Heart right ventricle (tissue), 16 donors: Measurements from ENCODE around the gene TBX19. TPM values are rescaled to one million over a fixed set of nuclear protein-coding genes. Genes with fewer than 3 reads are reported as not detected.

Source experiments
- ATAC-seq, 8 donors: fragments of 200-7000 bp; cut with Tn5 transposase; one replicate each; pipeline ENCODE4 v1.9.1; 2020; ENCODE audit warnings: mild to moderate bottlenecking in 8 of 8, moderate library complexity in 8 of 8, moderate number of reproducible peaks in 1 of 8
- DNase-seq, 2 donors: peaks; one replicate each; pipeline ENCODE4 v3.0.0-alpha.2; 2020
- H3K27ac ChIP-seq, 10 donors: fragments of 200-600 bp; sonication (generic) in 2 of 10; one replicate each; pipeline versions ENCODE4 v1.5.0 to v1.8.0; 2020 to 2022; ENCODE audit warnings: mild to moderate bottlenecking in 3 of 10
- H3K27me3 ChIP-seq, 7 donors: fragments of 200-600 bp; one replicate each; pipeline ENCODE4 v1.8.0; 2021 to 2022; ENCODE audit warnings: mild to moderate bottlenecking in 2 of 7
- H3K36me3 ChIP-seq, 9 donors: fragments of 200-600 bp; sonication (generic) in 1 of 9; one replicate each; pipeline versions ENCODE4 v1.5.0 to v1.8.0; 2020 to 2022; ENCODE audit warnings: mild to moderate bottlenecking in 2 of 9
- H3K4me1 ChIP-seq, 9 donors: fragments of 200-600 bp; sonication (generic) in 1 of 9; one replicate each; pipeline versions ENCODE4 v1.5.0 to v1.8.0; 2020 to 2022; ENCODE audit warnings: mild to moderate bottlenecking in 4 of 9
- H3K4me3 ChIP-seq, 10 donors: fragments of 200-600 bp; sonication (generic) in 2 of 10; one replicate each; pipeline versions ENCODE4 v1.5.0 to v1.8.0; 2020 to 2022; ENCODE audit warnings: mild to moderate bottlenecking in 7 of 10, moderate library complexity in 2 of 10
- H3K9me3 ChIP-seq, 11 donors: fragments of 200-600 bp in 10 of 11; sonication (generic) in 2 of 11; one replicate each; pipeline versions ENCODE4 v1.5.0 to v1.8.0; 2013 to 2022; ENCODE audit warnings: mild to moderate bottlenecking in 2 of 11, control low read depth in 1 of 11, moderate library complexity in 1 of 11
- WGBS, 2 donors: extraction: QIAGEN DNeasy Blood & Tissue Kit; methylation state at CpG; one replicate each; pipeline ENCODE4 v1.1.7; 2013; ENCODE audit warnings: inconsistent platforms in 1 of 2; 5-methylcytosine and 5-hydroxymethylcytosine counted together
- intact Hi-C, 10 donors: fragments of 100-400 bp; cut with DNase I; formaldehyde crosslinking; loops; one replicate each; pipeline versions ENCODE4 v1.11.1 to v1.14.2; 2022
- polyA plus RNA-seq, 2 donors: library from polyadenylated mRNA; stranded (reverse); fragments of 200-250 nt; gene quantifications; one replicate each; pipeline ENCODE4 v1.2.3, GENCODE V29; 2013
- total RNA-seq, 10 donors: library from RNA; stranded (reverse); fragmentation: NEBNext Ultra II Directional in 3 of 10; extraction: Animal tissue kit (Norgen Biotek cat#: 25700) in 3 of 10; gene quantifications; one replicate each; pipeline versions ENCODE4 v1.2.1 to v1.2.4, GENCODE V29; 2021 to 2023
- TF ChIP-seq, protein P1 (sequence below), 9 donors: fragments of 200-600 bp; sonication (generic) in 2 of 9; IDR thresholded peaks; one replicate each; pipeline versions ENCODE4 v1.5.0 to v1.8.0; 2021 to 2022; ENCODE audit warnings: antibody characterized with exemption in 9 of 9, mild to moderate bottlenecking in 5 of 9, moderate library complexity in 1 of 9
- donor health status: Arrhythmogenic right ventricular cardiomyopathy.
- donor health status: ischemic (EF 13 %, LVEDD 7.1; RV severe dilation, severe dysfunction).
- donor health status: healthy with polysubstance abuse.
- donor health status: DM: no; HTN: yes; CAD: no.
- donor health status: DM: no; HTN: no; CAD: no.
- donor health status: ischemic (EF 25% LVEDD 6.9; RV normal size, moderate dysfunction).
- donor health status: ischemic (EF 25% LVEDD 5.7; RV mildly dilated, moderate dysfunction).
- donor health status: healthy.
- donor health status: DM: yes; HTN: yes; CAD: no.
- donor health status: Ischemic cardiomyopathy.
- donor health status: ischemic (EF 35%, LVEDD 5.7; RV mildly dilated, moderate dysfunction).
- donor health status: nonischemic (EF 11% LVEDD 7.7; RV severe dilation, severe dysfunction).
- donor health status: DM: yes; HTN: yes; CAD: no.
- donor health status: PGD.
- donor health status: ischemic (EF 29% LVEDD 5.4; RV normal size, mild dysfunction).
- donor health status: nonischemic (EF 23%, LVEDD 6.1; RV moderate dilation, normal function).

The TBX19 gene
- total and polyA plus RNA-seq, 12 donors: 0.21 to 0.59 (median 0.39) TPM

DNA sequence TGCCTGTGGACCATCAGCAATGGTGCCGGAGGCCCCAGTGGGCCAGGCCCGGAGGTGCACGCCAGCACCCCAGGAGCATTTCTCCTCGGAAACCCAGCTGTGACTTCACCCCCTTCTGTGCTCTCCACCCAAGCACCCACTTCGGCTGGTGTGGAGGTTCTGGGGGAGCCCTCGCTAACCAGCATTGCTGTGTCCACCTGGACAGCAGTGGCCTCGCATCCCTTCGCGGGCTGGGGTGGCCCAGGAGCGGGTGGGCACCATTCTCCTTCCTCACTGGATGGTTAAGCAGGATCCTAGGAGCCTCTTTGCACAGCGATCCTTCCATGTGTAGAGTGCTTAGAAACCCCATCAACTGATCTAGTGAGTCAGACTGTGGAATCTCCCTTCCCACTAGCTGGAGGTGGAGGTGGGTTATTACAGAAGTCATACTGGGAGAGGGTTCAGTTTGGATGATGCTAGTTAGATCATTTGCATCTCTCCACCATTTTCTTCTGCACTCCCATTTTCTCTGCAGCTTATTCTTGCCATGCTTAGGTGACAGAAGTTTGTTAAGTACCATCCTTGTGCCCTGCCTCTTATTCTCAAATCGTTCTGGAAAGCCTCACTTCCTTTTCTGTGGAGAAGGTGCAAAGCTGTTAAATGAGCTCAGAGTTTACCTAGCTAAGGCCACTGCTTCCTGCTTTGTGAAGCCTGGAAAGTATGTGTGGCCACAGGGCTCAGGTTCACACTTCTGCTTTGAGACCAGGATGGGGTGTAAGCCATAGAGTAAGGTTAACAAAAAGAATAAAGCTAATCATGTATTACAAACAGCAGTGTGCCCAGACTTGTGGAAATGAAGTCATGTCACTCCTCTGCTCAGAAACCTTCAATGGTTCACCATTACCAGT lies 32.3 kb downstream of the TBX19 start:
- 92 to 93% methylated on average over 12 of the region's 12 CpGs for WGBS, 2 donors
- Histone ChIP-seq H3K9me3 (no peaks in the 10 kb centered on the region), H3K4me1 (peaks cover 0 to 4% (median 0%) of the 10 kb centered on the region in 9 donors), H3K27ac (no peak overlapping the region), H3K36me3 (peaks cover 0 to 23% (median 0%) of the 10 kb centered on the region in 9 donors), H3K27me3 (no peaks in the 10 kb centered on the region), H3K4me3 (no peak overlapping the region)
- DNase-seq (no peak), ATAC-seq (no peak)
- intact Hi-C loops: no loop called here
- TF ChIP-seq, protein P1, sequence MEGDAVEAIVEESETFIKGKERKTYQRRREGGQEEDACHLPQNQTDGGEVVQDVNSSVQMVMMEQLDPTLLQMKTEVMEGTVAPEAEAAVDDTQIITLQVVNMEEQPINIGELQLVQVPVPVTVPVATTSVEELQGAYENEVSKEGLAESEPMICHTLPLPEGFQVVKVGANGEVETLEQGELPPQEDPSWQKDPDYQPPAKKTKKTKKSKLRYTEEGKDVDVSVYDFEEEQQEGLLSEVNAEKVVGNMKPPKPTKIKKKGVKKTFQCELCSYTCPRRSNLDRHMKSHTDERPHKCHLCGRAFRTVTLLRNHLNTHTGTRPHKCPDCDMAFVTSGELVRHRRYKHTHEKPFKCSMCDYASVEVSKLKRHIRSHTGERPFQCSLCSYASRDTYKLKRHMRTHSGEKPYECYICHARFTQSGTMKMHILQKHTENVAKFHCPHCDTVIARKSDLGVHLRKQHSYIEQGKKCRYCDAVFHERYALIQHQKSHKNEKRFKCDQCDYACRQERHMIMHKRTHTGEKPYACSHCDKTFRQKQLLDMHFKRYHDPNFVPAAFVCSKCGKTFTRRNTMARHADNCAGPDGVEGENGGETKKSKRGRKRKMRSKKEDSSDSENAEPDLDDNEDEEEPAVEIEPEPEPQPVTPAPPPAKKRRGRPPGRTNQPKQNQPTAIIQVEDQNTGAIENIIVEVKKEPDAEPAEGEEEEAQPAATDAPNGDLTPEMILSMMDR (IDR thresholded peaks at IDR 0.05): no peak

DNA sequence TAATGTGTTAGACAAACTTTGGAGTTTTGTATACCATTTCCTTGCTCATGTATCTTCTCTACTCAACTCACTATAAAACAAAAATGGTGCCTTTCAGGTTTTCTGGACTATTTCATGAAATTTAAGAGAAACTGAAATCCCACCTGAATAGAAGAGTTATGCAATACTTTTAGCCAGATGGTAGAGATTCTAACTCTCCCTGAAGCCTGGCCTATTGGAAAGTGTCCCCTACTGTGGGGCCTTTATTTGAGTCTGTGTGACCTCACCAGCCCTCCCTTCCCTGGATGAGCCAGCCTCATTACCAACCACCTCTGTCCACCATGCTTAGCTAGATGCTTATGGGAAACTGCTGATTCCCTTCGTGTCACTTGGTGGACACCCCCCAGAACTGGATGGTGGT lies 35.5 kb downstream of the TBX19 start:
- no peak for ATAC-seq
- TF ChIP-seq, protein P1 (IDR thresholded peaks at IDR 0.05): no peak
- WGBS, 2 donors: 92 to 98% methylated on average over 1 of the region's 1 CpG
- no peak overlapping the region for H3K4me3 ChIP-seq
- H3K27me3 ChIP-seq: no peaks in the 10 kb centered on the region
- DNase-seq: no peak
- H3K4me1 ChIP-seq: peaks cover 0 to 8% (median 0%) of the 10 kb centered on the region in 9 donors
- peaks cover 0 to 15% (median 0%) of the 10 kb centered on the region in 9 donors for H3K36me3 ChIP-seq
- H3K9me3 ChIP-seq: no peaks in the 10 kb centered on the region
- no peak overlapping the region for H3K27ac ChIP-seq
- intact Hi-C loops: no loop called here

DNA sequence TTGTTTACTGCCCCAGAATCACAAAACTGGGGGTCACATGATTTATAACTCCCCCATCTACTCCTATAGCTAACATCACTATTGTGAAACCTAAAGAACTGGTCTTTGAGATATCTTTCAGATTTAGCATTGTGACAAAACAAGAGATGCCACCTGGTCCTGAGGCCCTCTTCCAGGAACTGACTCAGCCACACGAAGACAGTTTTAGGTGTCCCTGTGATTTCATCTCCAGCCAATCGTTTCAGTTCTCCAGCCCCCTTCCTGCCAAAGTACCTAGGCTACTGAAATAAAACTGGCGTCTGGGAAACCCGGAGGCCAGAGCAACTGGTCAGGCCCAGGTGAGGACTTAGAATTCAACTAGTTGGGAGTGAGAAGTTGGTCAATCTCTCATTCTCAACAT lies 36.6 kb downstream of the TBX19 start:
- WGBS, 2 donors: 90 to 93% methylated on average over 4 of the region's 4 CpGs

DNA sequence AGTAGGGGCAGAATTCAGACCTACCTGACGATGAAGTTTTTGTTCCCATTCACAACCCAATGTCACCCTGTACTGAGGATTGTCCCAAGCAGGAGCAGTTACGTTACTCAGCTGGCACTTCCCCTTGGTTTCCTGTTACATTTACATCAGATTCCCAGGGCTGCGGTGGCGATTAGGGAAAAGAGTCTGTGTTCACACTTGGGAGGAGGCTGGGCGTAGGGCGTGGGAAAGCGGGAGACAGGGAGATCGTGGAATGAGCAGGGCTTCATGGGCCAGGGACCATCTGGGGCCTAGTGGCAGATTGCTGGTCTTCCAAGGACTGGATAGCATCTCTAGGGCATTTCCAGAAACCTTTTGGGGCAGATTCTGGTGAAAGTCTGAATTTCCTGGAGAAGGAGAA lies 39.0 kb downstream of the TBX19 start:
- 76% methylated on average over 8 of the region's 8 CpGs for WGBS, 2 donors

More for the DNA sequence above, 36.6 kb downstream of the TBX19 start:
- Histone ChIP-seq H3K4me1 (peaks cover 0 to 12% (median 0%) of the 10 kb centered on the region in 9 donors), H3K27ac (no peak overlapping the region), H3K4me3 (no peak overlapping the region), H3K27me3 (no peaks in the 10 kb centered on the region), H3K36me3 (peaks cover 0 to 14% (median 0%) of the 10 kb centered on the region in 9 donors), H3K9me3 (no peaks in the 10 kb centered on the region)
- ATAC-seq (no peak), DNase-seq (no peak)
- intact Hi-C loops: no loop called here
- TF ChIP-seq, protein P1 (IDR thresholded peaks at IDR 0.05): no peak

More for the DNA sequence above, 39.0 kb downstream of the TBX19 start:
- H3K27ac ChIP-seq: no peak overlapping the region
- peaks cover 0 to 1% (median 0%) of the 10 kb centered on the region in 11 donors for H3K9me3 ChIP-seq
- intact Hi-C loops: loop anchor here in 2 of 10 donors (10.0 kb wide), 2 partner anchors 225 to 235 kb away; no protein-coding TSS in a partner anchor
- no peaks in the 10 kb centered on the region for H3K27me3 ChIP-seq
- no peak overlapping the region for H3K4me3 ChIP-seq
- TF ChIP-seq, protein P1 (IDR thresholded peaks at IDR 0.05): no peak
- H3K36me3 ChIP-seq: no peaks in the 10 kb centered on the region
- H3K4me1 ChIP-seq: peaks cover 0 to 12% (median 0%) of the 10 kb centered on the region in 9 donors
- ATAC-seq: no peak
- no peak for DNase-seq
